Activated T-helper 1 cell treated with anti-CD3 and anti-CD28 coated beads, Interleukin-12 subunit alpha, Interleukin-12 subunit beta, Interleukin-2, Interleukin-4 antibody, amounts not matched to agents 30 ng/mL and 10 ng/mL and 1 ng/mL, durations not matched to agents 14 hours and 24 hours and 36 hours (primary cell): Measurements from ENCODE around the gene RDH13. TPM values are rescaled to one million over a fixed set of nuclear protein-coding genes. Genes with fewer than 3 reads are reported as not detected.
"Not testable (repeated sequence)": the region's sequence is repeated elsewhere in the genome, so short reads cannot be mapped to it uniquely, and the experiment has no call there.

Experiments used
- DNase-seq: peaks from one replicate; pipeline ENCODE4 v3.0.0; 2021; ENCODE audit warnings: low spot score
- H3K27ac Mint-ChIP-seq: one replicate; pipeline ENCODE4 v1.8.0; 2021; ENCODE audit warnings: mild to moderate bottlenecking, mixed read lengths
- H3K27me3 Mint-ChIP-seq: one replicate; pipeline ENCODE4 v1.8.0; 2022; ENCODE audit warnings: mild to moderate bottlenecking, moderate library complexity, mixed read lengths; ENCODE audit not compliant: insufficient read depth
- H3K36me3 Mint-ChIP-seq: one replicate; pipeline ENCODE4 v1.8.0; 2021; ENCODE audit warnings: low read depth, mixed read lengths
- H3K4me1 Mint-ChIP-seq: one replicate; pipeline ENCODE4 v1.8.0; 2021; ENCODE audit warnings: low read depth, mixed read lengths
- H3K4me3 Mint-ChIP-seq: one replicate; pipeline ENCODE4 v1.8.0; 2021; ENCODE audit warnings: mild to moderate bottlenecking, moderate library complexity, mixed read lengths
- H3K9me3 Mint-ChIP-seq: one replicate; pipeline ENCODE4 v1.8.0; 2021; ENCODE audit warnings: mixed read lengths
- intact Hi-C: fragments of 100-400 bp; cut with micrococcal nuclease; formaldehyde crosslinking; loops from one replicate; pipeline ENCODE4 v1.15.1; 2024
- total RNA-seq: library from RNA; stranded (reverse); gene quantifications from 2 replicates; pipeline ENCODE4 v1.2.3, GENCODE V29; 2022

Gene RDH13
- total RNA-seq, 1 donor from 2014 or later = 21.7 TPM

GRCh38 chr19:55065516-55065915 lies 2.6 kb upstream of the RDH13 start:
- DNase-seq, H3K4me3 Mint-ChIP-seq, H3K9me3 Mint-ChIP-seq, H3K27ac Mint-ChIP-seq, intact Hi-C loops, H3K36me3 Mint-ChIP-seq: not testable (repeated sequence)
- H3K4me1 Mint-ChIP-seq = peaks cover 21% of the 10 kb centered on the region
- H3K27me3 Mint-ChIP-seq = peaks cover 36% of the 10 kb centered on the region

GRCh38 chr19:55063492-55063843 lies 520 bp upstream of the RDH13 start:
- Mint-ChIP-seq H3K9me3 (no peaks in the 10 kb centered on the region), H3K27me3 (peaks cover 24% of the 10 kb centered on the region), H3K4me3 (peak overlapping the region; percentile 89), H3K27ac (no peak overlapping the region), H3K36me3 (peaks cover 12% of the 10 kb centered on the region), H3K4me1 (peaks cover 12% of the 10 kb centered on the region)
- intact Hi-C loops = loop anchor here (1.0 to 5.0 kb wide), 9 partner anchors 18 to 1079 kb away; partner anchors contain the start of genes PPP1R12C, RPL28 and ZNF444
- DNase-seq = no peak

- peak overlapping the region; percentile 3 for H3K4me3 Mint-ChIP-seq
- peaks cover 22% of the 10 kb centered on the region for H3K36me3 Mint-ChIP-seq
- peaks cover 12% of the 10 kb centered on the region for H3K4me1 Mint-ChIP-seq
- not testable (repeated sequence) for H3K27ac Mint-ChIP-seq, H3K27me3 Mint-ChIP-seq, DNase-seq, H3K9me3 Mint-ChIP-seq
- intact Hi-C loops = loop anchor here (5.0 kb wide), 2 partner anchors 178 to 1082 kb away; partner anchors contain the start of gene ZNF444
Observed at GRCh38 chr19:55060287-55060686, 2.7 kb downstream of the RDH13 start.

- DNase-seq = no peak
- Mint-ChIP-seq H3K36me3 (peaks cover 25% of the 10 kb centered on the region), H3K4me1 (peaks cover 12% of the 10 kb centered on the region), H3K4me3 (no peak overlapping the region), H3K27me3 (no peaks in the 10 kb centered on the region), H3K9me3 (no peaks in the 10 kb centered on the region), H3K27ac (no peak overlapping the region)
- intact Hi-C loops = no loop called here
Observed at GRCh38 chr19:55058781-55059610, 4.0 kb downstream of the RDH13 start.

GRCh38 chr19:55056827-55057226 lies 6.1 kb downstream of the RDH13 start:
- Mint-ChIP-seq H3K4me1 (peaks cover 6% of the 10 kb centered on the region), H3K27ac (no peak overlapping the region), H3K4me3 (no peak overlapping the region), H3K27me3 (no peaks in the 10 kb centered on the region), H3K9me3 (no peaks in the 10 kb centered on the region), H3K36me3 (peaks cover 25% of the 10 kb centered on the region)
- intact Hi-C loops = no loop called here
- DNase-seq = no peak

- Mint-ChIP-seq H3K4me1 (no peaks in the 10 kb centered on the region), H3K36me3 (peaks cover 15% of the 10 kb centered on the region), H3K4me3 (no peak overlapping the region), H3K9me3 (no peaks in the 10 kb centered on the region), H3K27ac (no peak overlapping the region), H3K27me3 (no peaks in the 10 kb centered on the region)
- no peak for DNase-seq
- intact Hi-C loops = no loop called here
Observed at GRCh38 chr19:55053735-55054134, 9.2 kb downstream of the RDH13 start.

- no peak for DNase-seq
- intact Hi-C loops = no loop called here
- peaks cover 2% of the 10 kb centered on the region for H3K36me3 Mint-ChIP-seq
- H3K4me1 Mint-ChIP-seq = no peaks in the 10 kb centered on the region
- no peak overlapping the region for H3K4me3 Mint-ChIP-seq
- H3K27me3 Mint-ChIP-seq = no peaks in the 10 kb centered on the region
- no peak overlapping the region for H3K27ac Mint-ChIP-seq
- no peaks in the 10 kb centered on the region for H3K9me3 Mint-ChIP-seq
Observed at GRCh38 chr19:55050749-55051532, 12.0 kb downstream of the RDH13 start.

- Mint-ChIP-seq H3K27me3 (no peaks in the 10 kb centered on the region), H3K4me1 (no peaks in the 10 kb centered on the region), H3K36me3 (peaks cover 9% of the 10 kb centered on the region), H3K4me3 (no peak overlapping the region), H3K9me3 (no peaks in the 10 kb centered on the region), H3K27ac (no peak overlapping the region)
- intact Hi-C loops = no loop called here
- DNase-seq = no peak
Observed at GRCh38 chr19:55048446-55048845, 14.5 kb downstream of the RDH13 start.

GRCh38 chr19:55047951-55048350 lies 15.0 kb downstream of the RDH13 start:
- H3K27me3 Mint-ChIP-seq = no peaks in the 10 kb centered on the region
- H3K9me3 Mint-ChIP-seq = no peaks in the 10 kb centered on the region
- intact Hi-C loops = no loop called here
- no peak for DNase-seq
- peaks cover under 1% of the 10 kb centered on the region for H3K4me1 Mint-ChIP-seq
- no peak overlapping the region for H3K4me3 Mint-ChIP-seq
- H3K36me3 Mint-ChIP-seq = peaks cover 9% of the 10 kb centered on the region
- no peak overlapping the region for H3K27ac Mint-ChIP-seq

- intact Hi-C loops = no loop called here
- Mint-ChIP-seq H3K36me3 (peaks cover 16% of the 10 kb centered on the region), H3K9me3 (no peaks in the 10 kb centered on the region), H3K4me1 (peaks cover 9% of the 10 kb centered on the region), H3K27ac (no peak overlapping the region), H3K27me3 (no peaks in the 10 kb centered on the region), H3K4me3 (no peak overlapping the region)
- DNase-seq = no peak
Observed at GRCh38 chr19:55046975-55047622, 15.8 kb downstream of the RDH13 start.

- no peak for DNase-seq
- Mint-ChIP-seq H3K27ac (no peak overlapping the region), H3K4me3 (no peak overlapping the region), H3K27me3 (no peaks in the 10 kb centered on the region), H3K4me1 (peaks cover 20% of the 10 kb centered on the region), H3K36me3 (peaks cover 17% of the 10 kb centered on the region), H3K9me3 (no peaks in the 10 kb centered on the region)
- intact Hi-C loops = no loop called here
Observed at GRCh38 chr19:55044771-55045716, 17.9 kb downstream of the RDH13 start.

- H3K27me3 Mint-ChIP-seq = no peaks in the 10 kb centered on the region
- peaks cover 20% of the 10 kb centered on the region for H3K4me1 Mint-ChIP-seq
- no peaks in the 10 kb centered on the region for H3K9me3 Mint-ChIP-seq
- no peak for DNase-seq
- intact Hi-C loops = no loop called here
- no peak overlapping the region for H3K27ac Mint-ChIP-seq
- H3K36me3 Mint-ChIP-seq = peaks cover 19% of the 10 kb centered on the region
- H3K4me3 Mint-ChIP-seq = no peak overlapping the region
Observed at GRCh38 chr19:55044286-55044685, 18.7 kb downstream of the RDH13 start.
